Measurements from ENCODE around the gene TAF13. TPM values are rescaled to one million over a fixed set of nuclear protein-coding genes. Genes with fewer than 3 reads are reported as not detected.

TAF13 gene
- total RNA-seq, 1 experiment from 2014 or later = 21.9 TPM

DNA sequence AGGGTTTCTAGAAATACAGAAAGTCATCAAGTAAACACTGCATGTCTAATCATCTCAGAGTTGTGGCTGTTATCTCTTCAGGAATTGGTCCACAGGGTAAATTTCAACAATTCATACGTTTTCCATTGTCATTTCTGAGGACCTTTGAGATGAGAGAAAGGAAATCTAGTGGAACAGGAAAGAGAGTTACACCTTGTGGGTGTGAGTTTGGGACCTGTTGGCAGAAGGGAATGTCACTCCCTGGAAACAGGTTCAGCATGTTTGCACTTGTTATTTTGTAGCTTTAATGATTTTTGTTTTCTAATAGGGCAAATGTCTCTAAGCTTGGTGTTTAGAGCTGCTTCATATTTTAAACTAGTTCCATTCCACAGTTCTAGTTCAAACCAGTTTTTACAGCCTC lies 20.3 kb upstream of the TAF13 start:
- no peaks in the 10 kb centered on the region for H3K27me3 Mint-ChIP-seq (ENCODE audit: insufficient read depth, unreplicated experiment)
- H3K27ac Mint-ChIP-seq (ENCODE audit: unreplicated experiment) = no peak overlapping the region
- ChIA-PET POLR2A (no interaction called here), CTCF (no interaction called here)
- Histone ChIP-seq H3K9me3 (no peaks in the 10 kb centered on the region), H3K27me3 (replicated peaks; ENCODE audit: control insufficient read depth, insufficient read depth, low read length) (no peaks in the 10 kb centered on the region), H3K36me3 (ENCODE audit: control insufficient read depth, insufficient read depth, low read length) (no peaks in the 10 kb centered on the region), H3K4me1 (no peaks in the 10 kb centered on the region), H3K4me3 (ENCODE audit: low read depth, low read length) (no peak overlapping the region)
- H3K4me1 Mint-ChIP-seq (ENCODE audit: low read depth, unreplicated experiment) = no peaks in the 10 kb centered on the region
- intact Hi-C loops (cut with micrococcal nuclease; ENCODE audit: unreplicated experiment) = loop anchor here (10.0 kb wide), 1 partner anchor 169 kb away; no protein-coding TSS in a partner anchor
- BruUV-seq (replicated peaks) = no TSS peak
- peaks cover 23% of the 10 kb centered on the region for H3K36me3 Mint-ChIP-seq (ENCODE audit: insufficient read depth, unreplicated experiment)
- H3K9me3 Mint-ChIP-seq (ENCODE audit: unreplicated experiment) = no peaks in the 10 kb centered on the region
- TF ChIP-seq, protein P1, sequence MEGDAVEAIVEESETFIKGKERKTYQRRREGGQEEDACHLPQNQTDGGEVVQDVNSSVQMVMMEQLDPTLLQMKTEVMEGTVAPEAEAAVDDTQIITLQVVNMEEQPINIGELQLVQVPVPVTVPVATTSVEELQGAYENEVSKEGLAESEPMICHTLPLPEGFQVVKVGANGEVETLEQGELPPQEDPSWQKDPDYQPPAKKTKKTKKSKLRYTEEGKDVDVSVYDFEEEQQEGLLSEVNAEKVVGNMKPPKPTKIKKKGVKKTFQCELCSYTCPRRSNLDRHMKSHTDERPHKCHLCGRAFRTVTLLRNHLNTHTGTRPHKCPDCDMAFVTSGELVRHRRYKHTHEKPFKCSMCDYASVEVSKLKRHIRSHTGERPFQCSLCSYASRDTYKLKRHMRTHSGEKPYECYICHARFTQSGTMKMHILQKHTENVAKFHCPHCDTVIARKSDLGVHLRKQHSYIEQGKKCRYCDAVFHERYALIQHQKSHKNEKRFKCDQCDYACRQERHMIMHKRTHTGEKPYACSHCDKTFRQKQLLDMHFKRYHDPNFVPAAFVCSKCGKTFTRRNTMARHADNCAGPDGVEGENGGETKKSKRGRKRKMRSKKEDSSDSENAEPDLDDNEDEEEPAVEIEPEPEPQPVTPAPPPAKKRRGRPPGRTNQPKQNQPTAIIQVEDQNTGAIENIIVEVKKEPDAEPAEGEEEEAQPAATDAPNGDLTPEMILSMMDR (IDR thresholded peaks at IDR 0.05; ENCODE audit: insufficient read depth in 1 of 2, low read depth in 1 of 2, low read length in 1 of 2, severe bottlenecking in 1 of 2, unreplicated experiment in 1 of 2) = no peak
- DNase-seq = no peak
- H3K4me3 Mint-ChIP-seq (ENCODE audit: unreplicated experiment) = no peak overlapping the region

GRCh38 chr1:109095631-109096030 lies 19.8 kb upstream of the TAF13 start:
- no TSS peak for BruUV-seq (replicated peaks)
- no peak overlapping the region for H3K4me3 Mint-ChIP-seq (ENCODE audit: unreplicated experiment)

GRCh38 chr1:109094871-109095270 lies 19.1 kb upstream of the TAF13 start:
- ChIA-PET CTCF (no interaction called here), POLR2A (no interaction called here)
- Histone ChIP-seq H3K27me3 (replicated peaks; ENCODE audit: control insufficient read depth, insufficient read depth, low read length) (no peaks in the 10 kb centered on the region), H3K9me3 (no peaks in the 10 kb centered on the region), H3K4me3 (ENCODE audit: low read depth, low read length) (no peak overlapping the region), H3K4me1 (no peaks in the 10 kb centered on the region), H3K36me3 (ENCODE audit: control insufficient read depth, insufficient read depth, low read length) (no peaks in the 10 kb centered on the region)
- BruUV-seq (replicated peaks) = no TSS peak
- Mint-ChIP-seq H3K27me3 (ENCODE audit: insufficient read depth, unreplicated experiment) (no peaks in the 10 kb centered on the region), H3K4me3 (ENCODE audit: unreplicated experiment) (no peak overlapping the region), H3K36me3 (ENCODE audit: insufficient read depth, unreplicated experiment) (peaks cover 12% of the 10 kb centered on the region), H3K27ac (ENCODE audit: unreplicated experiment) (no peak overlapping the region), H3K9me3 (ENCODE audit: unreplicated experiment) (no peaks in the 10 kb centered on the region), H3K4me1 (ENCODE audit: low read depth, unreplicated experiment) (no peaks in the 10 kb centered on the region)
- no peak for DNase-seq
- TF ChIP-seq, protein P1 (IDR thresholded peaks at IDR 0.05; ENCODE audit: insufficient read depth in 1 of 2, low read depth in 1 of 2, low read length in 1 of 2, severe bottlenecking in 1 of 2, unreplicated experiment in 1 of 2) = no peak
- intact Hi-C loops (cut with micrococcal nuclease; ENCODE audit: unreplicated experiment) = loop anchor here (5.0 to 10.0 kb wide), 2 partner anchors 170 to 302 kb away; partner anchors contain the start of gene SORT1

More at GRCh38 chr1:109095631-109096030, 19.8 kb upstream of the TAF13 start:
- CTCF ChIA-PET = no interaction called here
- Mint-ChIP-seq H3K36me3 (ENCODE audit: insufficient read depth, unreplicated experiment) (peaks cover 20% of the 10 kb centered on the region), H3K27me3 (ENCODE audit: insufficient read depth, unreplicated experiment) (no peaks in the 10 kb centered on the region), H3K9me3 (ENCODE audit: unreplicated experiment) (no peaks in the 10 kb centered on the region), H3K27ac (ENCODE audit: unreplicated experiment) (no peak overlapping the region), H3K4me1 (ENCODE audit: low read depth, unreplicated experiment) (no peaks in the 10 kb centered on the region)
- H3K4me3 ChIP-seq (ENCODE audit: low read depth, low read length) = no peak overlapping the region
- H3K9me3 ChIP-seq = no peaks in the 10 kb centered on the region
- no peak for DNase-seq
- no peaks in the 10 kb centered on the region for H3K36me3 ChIP-seq (ENCODE audit: control insufficient read depth, insufficient read depth, low read length)
- H3K4me1 ChIP-seq = no peaks in the 10 kb centered on the region
- POLR2A ChIA-PET = no interaction called here
- H3K27me3 ChIP-seq (replicated peaks; ENCODE audit: control insufficient read depth, insufficient read depth, low read length) = no peaks in the 10 kb centered on the region
- TF ChIP-seq, protein P1 (IDR thresholded peaks at IDR 0.05; ENCODE audit: insufficient read depth in 1 of 2, low read depth in 1 of 2, low read length in 1 of 2, severe bottlenecking in 1 of 2, unreplicated experiment in 1 of 2) = no peak
- intact Hi-C loops (cut with micrococcal nuclease; ENCODE audit: unreplicated experiment) = loop anchor here (10.0 kb wide), 1 partner anchor 169 kb away; no protein-coding TSS in a partner anchor
